GM12891 (cell line): ENCODE results near the gene MPHOSPH9.

Experiments
- POLR2A ChIP-seq: IDR thresholded peaks from 2 replicates; pipeline ENCODE4 v1.6.1; 2011; ENCODE audit warnings: low read depth, low read length, control low read depth
- POLR2AphosphoS5 ChIP-seq: IDR thresholded peaks from 2 replicates; pipeline ENCODE4 v1.6.1; 2011; ENCODE audit warnings: low read depth, low read length, control low read depth
- TAF1 ChIP-seq: IDR thresholded peaks from 2 replicates; pipeline ENCODE4 v1.6.1; 2011; ENCODE audit warnings: low read depth, low read length, control low read depth

GRCh38 chr12:123238961-123239360, 6.0 kb upstream of the MPHOSPH9 start:
- TF ChIP-seq POLR2AphosphoS5, result no peak
- TF ChIP-seq POLR2A, result no peak
- TF ChIP-seq TAF1, result no peak
